Kidney (tissue), 14 donors: ENCODE results near the gene NLK. TPM values are rescaled to one million over a fixed set of nuclear protein-coding genes. Genes with fewer than 3 reads are reported as not detected.

ENCODE experiments used
- DNase-seq, 5 donors: peaks; one replicate each; pipeline ENCODE4 v3.0.0-alpha.2; 2013 to 2020
- FAIRE-seq: peaks from 2 replicates; lab custom pipeline; 2012; peaks lifted over from hg19 to GRCh38; lab: Jason Lieb, UNC
- H3K27ac ChIP-seq, 2 donors: one replicate each; pipeline ENCODE4 v1.7.0; 2013; ENCODE audit warnings: low read depth in 2 of 2, low read length in 2 of 2, inconsistent platforms in 1 of 2
- H3K27me3 ChIP-seq: one replicate; pipeline ENCODE4 v1.7.1; 2013; ENCODE audit warnings: low read length, inconsistent platforms; ENCODE audit not compliant: control insufficient read depth, insufficient read depth
- H3K36me3 ChIP-seq, 3 donors: one replicate each; pipeline versions ENCODE4 v1.7.0 to v1.7.1; 2013; ENCODE audit warnings: low read length in 3 of 3, control low read depth in 1 of 3, inconsistent platforms in 1 of 3; ENCODE audit not compliant: insufficient read depth in 3 of 3, control insufficient read depth in 2 of 3
- H3K4me1 ChIP-seq, 3 donors: one replicate each; pipeline versions ENCODE4 v1.7.0 to v1.7.1; 2013; ENCODE audit warnings: low read length in 3 of 3, inconsistent platforms in 1 of 3, low read depth in 1 of 3; ENCODE audit not compliant: control insufficient read depth in 2 of 3, insufficient read depth in 2 of 3
- H3K4me3 ChIP-seq, 3 donors: one replicate each; pipeline versions ENCODE4 v1.7.0 to v1.8.1; 2013; ENCODE audit warnings: low read length in 3 of 3, control low read depth in 1 of 3, inconsistent platforms in 1 of 3
- H3K9ac ChIP-seq, 3 donors: one replicate each; pipeline versions ENCODE4 v1.7.0 to v1.7.1; 2013; ENCODE audit warnings: low read length in 3 of 3, control low read depth in 1 of 3, inconsistent platforms in 1 of 3
- H3K9me3 ChIP-seq, 3 donors: one replicate each; pipeline versions ENCODE4 v1.7.0 to v1.7.1; 2013; ENCODE audit warnings: low read length in 3 of 3, control low read depth in 1 of 3, inconsistent platforms in 1 of 3; ENCODE audit not compliant: control insufficient read depth in 2 of 3, insufficient read depth in 1 of 3
- intact Hi-C: fragments of 100-400 bp; cut with DNase I; formaldehyde crosslinking; loops from one replicate; pipeline ENCODE4 v1.11.1; 2022
- polyA plus RNA-seq: library from polyadenylated mRNA; stranded (reverse); fragments of 350-450 nt; fragmentation: Illumina TruSeq; extraction: RNeasy Lipid Tissue Mini Kit (QIAGEN cat#74804); gene quantifications from one replicate; pipeline ENCODE4 v1.2.3, GENCODE V29; 2014; ENCODE audit warnings: low read depth, low replicate concordance; ENCODE audit not compliant: insufficient read depth
- total RNA-seq: library from RNA; stranded (reverse); fragmentation: NEBNext Ultra II Directional; extraction: Animal tissue kit (Norgen Biotek cat#: 25700); gene quantifications from one replicate; pipeline ENCODE4 v1.2.1, GENCODE V29; 2021
- TF ChIP-seq, protein P1 (sequence below): IDR thresholded peaks from 3 replicates; pipeline ENCODE4 v1.5.1; 2012; ENCODE audit warnings: mild to moderate bottlenecking, moderate library complexity, borderline replicate concordance; ENCODE audit not compliant: insufficient read depth; ENCODE audit errors: extremely low read depth
- donor health status: control.
- donor health status: control.
- donor health status: control.
- donor health status: control.
- donor health status: control.
- donor health status: DM: yes; HTN: yes; CAD: no.
- donor health status: Normal renal cell carcinoma (clear cell type).

NLK gene
- total and polyA plus RNA-seq, 2 donors from 2014 or later: 20.2 to 31.3 TPM

DNA sequence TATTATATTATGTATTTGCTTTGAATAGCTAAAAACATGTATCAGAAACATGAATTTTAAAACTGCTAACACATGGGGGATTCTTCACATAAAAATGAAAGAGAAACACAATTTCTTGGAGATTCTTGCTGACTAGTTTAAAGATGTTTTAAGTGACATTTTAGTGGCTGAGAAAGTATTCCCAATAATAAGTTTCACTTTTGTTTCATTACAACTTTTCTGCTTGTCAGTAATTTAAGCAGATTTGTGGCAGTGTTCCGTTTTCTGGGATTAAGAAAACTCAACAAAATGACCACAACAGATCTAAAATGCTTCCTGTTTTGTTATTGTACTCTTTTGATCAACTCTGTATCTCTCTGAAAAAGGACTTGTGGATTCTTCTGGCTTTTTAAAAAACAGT, 75.9 kb downstream of the NLK start:
- H3K27ac ChIP-seq: peak overlapping the region in 1 of 2 donors; percentile 68

DNA sequence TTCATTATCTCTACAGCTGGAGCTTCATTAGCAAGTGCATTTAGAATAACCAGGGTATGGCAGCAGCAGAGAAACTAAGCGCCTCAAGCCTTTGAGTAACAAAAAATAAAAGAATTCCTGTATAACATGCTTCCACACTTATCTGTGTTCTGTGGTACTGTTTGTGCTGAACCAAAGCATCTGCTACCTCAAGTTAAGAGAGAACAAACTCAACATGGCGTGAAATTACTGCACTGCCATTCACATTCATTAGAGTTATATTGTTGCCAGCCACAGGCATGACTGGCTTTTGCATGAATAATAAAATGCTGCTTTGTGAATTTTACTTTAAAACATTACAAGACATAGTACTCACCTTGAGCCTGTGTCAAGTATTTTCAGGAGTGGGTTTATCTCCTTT, 76.6 kb downstream of the NLK start:
- intact Hi-C loops: no loop called here
- Histone ChIP-seq H3K9me3 (no peaks in the 10 kb centered on the region), H3K4me1 (peaks cover 6 to 19% (median 11%) of the 10 kb centered on the region in 3 donors), H3K36me3 (no peaks in the 10 kb centered on the region), H3K9ac (peak overlapping the region in 2 of 3 donors; percentile 32 to 61), H3K27me3 (no peaks in the 10 kb centered on the region), H3K27ac (peak overlapping the region in 1 of 2 donors; percentile 68), H3K4me3 (peak overlapping the region in 2 of 3 donors; percentile 4 to 19)
- FAIRE-seq (no peak), DNase-seq (peak in 2 of 5 donors; percentile 64 to 70)
- TF ChIP-seq, protein P1, sequence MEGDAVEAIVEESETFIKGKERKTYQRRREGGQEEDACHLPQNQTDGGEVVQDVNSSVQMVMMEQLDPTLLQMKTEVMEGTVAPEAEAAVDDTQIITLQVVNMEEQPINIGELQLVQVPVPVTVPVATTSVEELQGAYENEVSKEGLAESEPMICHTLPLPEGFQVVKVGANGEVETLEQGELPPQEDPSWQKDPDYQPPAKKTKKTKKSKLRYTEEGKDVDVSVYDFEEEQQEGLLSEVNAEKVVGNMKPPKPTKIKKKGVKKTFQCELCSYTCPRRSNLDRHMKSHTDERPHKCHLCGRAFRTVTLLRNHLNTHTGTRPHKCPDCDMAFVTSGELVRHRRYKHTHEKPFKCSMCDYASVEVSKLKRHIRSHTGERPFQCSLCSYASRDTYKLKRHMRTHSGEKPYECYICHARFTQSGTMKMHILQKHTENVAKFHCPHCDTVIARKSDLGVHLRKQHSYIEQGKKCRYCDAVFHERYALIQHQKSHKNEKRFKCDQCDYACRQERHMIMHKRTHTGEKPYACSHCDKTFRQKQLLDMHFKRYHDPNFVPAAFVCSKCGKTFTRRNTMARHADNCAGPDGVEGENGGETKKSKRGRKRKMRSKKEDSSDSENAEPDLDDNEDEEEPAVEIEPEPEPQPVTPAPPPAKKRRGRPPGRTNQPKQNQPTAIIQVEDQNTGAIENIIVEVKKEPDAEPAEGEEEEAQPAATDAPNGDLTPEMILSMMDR: no peak

More for the DNA sequence above, 75.9 kb downstream of the NLK start:
- FAIRE-seq (no peak), DNase-seq (no peak)
- no peaks in the 10 kb centered on the region for H3K27me3 ChIP-seq
- H3K4me3 ChIP-seq: peak overlapping the region in 2 of 3 donors; percentile 4 to 19
- no peaks in the 10 kb centered on the region for H3K9me3 ChIP-seq
- H3K4me1 ChIP-seq: peaks cover 7 to 23% (median 11%) of the 10 kb centered on the region in 3 donors
- TF ChIP-seq, protein P1: no peak
- no peaks in the 10 kb centered on the region for H3K36me3 ChIP-seq
- peak overlapping the region in 1 of 3 donors; percentile 61 for H3K9ac ChIP-seq
- intact Hi-C loops: no loop called here

DNA sequence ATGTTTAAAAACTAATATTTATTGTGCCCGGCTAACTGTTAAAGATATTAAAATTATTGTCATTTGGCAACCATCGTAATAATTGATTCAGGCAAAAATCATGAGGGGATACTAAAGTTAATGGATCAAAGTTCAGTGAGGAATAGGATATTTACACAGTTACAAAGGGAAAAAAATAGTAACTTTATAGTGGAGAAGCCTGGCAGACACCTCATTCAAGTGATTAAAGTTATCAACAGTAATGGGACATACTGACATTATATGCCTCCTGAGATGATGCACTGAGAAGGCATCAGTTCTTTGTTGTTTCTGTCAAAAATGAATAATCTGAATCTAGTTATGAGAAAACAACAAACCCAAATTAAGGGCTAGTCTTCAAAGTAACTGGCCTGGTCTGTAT, 77.1 kb downstream of the NLK start:
- no peak overlapping the region for H3K27ac ChIP-seq
- DNase-seq (no peak), FAIRE-seq (no peak)
- H3K27me3 ChIP-seq: no peaks in the 10 kb centered on the region
- H3K4me1 ChIP-seq: peaks cover 6 to 19% (median 11%) of the 10 kb centered on the region in 3 donors
- H3K36me3 ChIP-seq: no peaks in the 10 kb centered on the region
- TF ChIP-seq, protein P1: no peak
- intact Hi-C loops: no loop called here
- no peaks in the 10 kb centered on the region for H3K9me3 ChIP-seq
- no peak overlapping the region for H3K9ac ChIP-seq
- H3K4me3 ChIP-seq: no peak overlapping the region

DNA sequence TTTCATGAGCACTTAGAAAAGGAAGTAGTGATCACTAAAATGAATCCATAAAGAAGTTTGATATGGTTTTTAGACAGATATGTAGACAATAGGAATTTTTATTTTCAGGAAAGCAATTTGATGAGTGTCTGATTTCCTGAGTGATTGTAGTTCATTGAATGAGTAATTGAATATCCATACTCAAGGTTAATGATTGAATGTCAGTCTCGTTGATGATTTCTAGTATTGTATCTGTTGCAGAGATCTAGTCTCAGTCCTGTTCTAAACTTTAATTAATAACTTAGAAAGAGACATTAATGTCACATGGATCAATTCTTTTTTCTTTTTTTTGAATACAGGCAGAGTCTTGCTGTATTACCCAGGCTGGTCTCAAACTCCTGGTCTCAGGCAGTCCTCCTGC, 78.3 kb downstream of the NLK start:
- no peak overlapping the region for H3K4me3 ChIP-seq
- no peaks in the 10 kb centered on the region for H3K9me3 ChIP-seq
- TF ChIP-seq, protein P1: no peak
- H3K36me3 ChIP-seq: no peaks in the 10 kb centered on the region
- no peaks in the 10 kb centered on the region for H3K27me3 ChIP-seq
- H3K27ac ChIP-seq: no peak overlapping the region
- H3K4me1 ChIP-seq: peaks cover 6 to 30% (median 11%) of the 10 kb centered on the region in 3 donors
- FAIRE-seq (no peak), DNase-seq (no peak)
- intact Hi-C loops: no loop called here
- no peak overlapping the region for H3K9ac ChIP-seq
